GM19467 (cell line): Measurements from ENCODE around the gene XPNPEP1.
A peak's percentile ranks its signal among the peaks of the same experiment; 100 is the strongest.

Source experiments
- ATAC-seq: cut with Tn5 transposase; IDR thresholded peaks from one replicate; pipeline ENCODE4 v1.9.1; 2021; ENCODE audit warnings: mild to moderate bottlenecking, moderate library complexity; ENCODE audit not compliant: unreplicated experiment

XPNPEP1 gene

GRCh38 chr10:109895848-109896247 lies 27.5 kb downstream of the XPNPEP1 start:
- ATAC-seq: no peak

DNA sequence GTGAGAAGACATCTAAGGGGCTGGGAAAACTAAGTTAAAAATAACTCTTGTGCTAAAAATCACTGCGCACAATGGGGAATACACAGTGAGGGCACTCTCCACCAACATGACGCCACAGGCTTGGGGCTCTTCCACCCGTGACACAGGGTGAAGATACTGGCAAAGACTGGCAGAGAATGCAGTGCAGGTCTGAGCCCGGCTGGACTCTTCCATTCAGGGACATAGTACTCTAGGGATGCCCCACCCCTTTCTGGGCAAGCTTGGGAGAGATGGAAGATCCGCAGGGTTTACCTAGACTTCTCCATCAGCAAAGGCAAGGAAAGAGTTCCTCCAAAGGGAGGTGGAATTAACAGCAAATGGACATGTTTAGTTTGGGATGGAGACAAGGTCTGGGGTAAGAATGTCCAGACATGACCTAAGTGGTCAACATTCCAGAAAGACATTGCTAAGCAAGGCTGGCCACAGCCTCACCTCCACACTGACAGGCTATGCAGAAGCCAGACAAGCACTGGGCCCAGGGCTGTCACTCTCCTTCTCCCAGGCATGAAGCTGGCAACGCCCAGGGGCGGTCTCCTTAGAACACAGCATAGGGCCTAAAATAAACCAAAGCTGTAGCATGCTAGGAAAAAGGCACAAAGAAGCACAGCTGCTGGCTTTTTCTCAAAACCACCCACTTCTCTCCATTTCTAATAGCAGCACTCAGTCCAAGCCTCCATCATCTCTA lies 28.1 kb downstream of the XPNPEP1 start:
- no peak for ATAC-seq

- ATAC-seq: no peak
Observed at GRCh38 chr10:109894516-109894915, 28.8 kb downstream of the XPNPEP1 start.

DNA sequence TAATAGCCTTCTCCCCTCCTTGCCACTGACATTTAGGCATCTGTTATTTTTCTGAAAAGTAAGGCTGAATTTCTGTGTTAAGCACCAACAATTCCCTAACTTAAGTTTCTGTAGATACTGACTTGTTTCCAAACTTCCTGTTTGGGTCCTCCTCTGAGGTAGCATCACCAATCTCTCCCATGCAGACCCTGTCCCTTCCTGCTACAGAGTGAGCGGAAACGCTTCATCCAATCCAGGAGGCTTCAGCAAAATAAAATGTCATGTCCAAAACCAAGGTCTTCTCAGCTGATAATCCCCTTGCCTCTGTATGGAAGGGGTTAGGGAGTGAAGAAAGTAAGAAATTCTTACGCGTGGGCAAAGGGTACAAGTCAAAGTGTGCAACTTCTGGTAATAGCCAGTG lies 29.9 kb downstream of the XPNPEP1 start:
- no peak for ATAC-seq

DNA sequence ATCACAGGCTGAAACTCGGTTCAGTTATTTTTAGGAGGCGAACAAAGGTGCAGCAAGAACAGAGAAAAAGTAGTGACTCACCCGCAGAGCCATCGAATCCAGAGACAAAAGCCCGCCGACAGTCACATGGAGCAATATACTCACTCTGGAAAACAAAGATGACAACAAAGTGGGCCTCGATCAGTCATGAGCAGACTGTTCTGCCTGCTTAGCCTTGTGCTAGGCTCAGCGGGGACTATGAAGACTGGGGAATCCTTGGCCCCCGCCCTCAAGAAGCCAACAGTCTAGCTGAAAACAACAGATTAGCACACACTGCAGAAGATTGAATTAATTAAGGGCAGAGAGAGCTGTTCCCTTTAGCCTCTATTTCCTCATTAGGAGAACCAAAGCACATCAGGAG lies 30.4 kb downstream of the XPNPEP1 start:
- no peak for ATAC-seq

GRCh38 chr10:109892117-109892516 lies 31.2 kb downstream of the XPNPEP1 start:
- no peak for ATAC-seq

DNA sequence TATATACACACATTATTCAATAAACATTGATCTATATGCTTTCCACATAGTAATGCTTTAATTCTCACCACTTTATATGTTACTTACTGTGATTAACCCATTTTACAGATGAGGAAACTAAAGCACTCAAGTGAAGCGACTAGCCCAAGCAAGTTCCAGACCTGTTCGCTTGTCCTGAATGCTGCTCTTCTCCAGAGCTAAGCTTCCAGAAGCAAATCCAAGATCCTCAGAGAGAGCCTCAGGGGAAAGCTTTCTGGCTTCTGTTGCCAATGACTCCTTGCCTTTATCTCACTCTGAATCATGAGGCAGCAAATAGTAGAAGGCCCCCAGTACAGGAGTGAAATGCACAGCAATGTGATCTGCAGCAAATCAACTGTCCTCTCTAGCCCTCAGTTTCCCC lies 32.2 kb downstream of the XPNPEP1 start:
- ATAC-seq: no peak

- no peak for ATAC-seq
Observed at GRCh38 chr10:109889867-109890266, 33.4 kb downstream of the XPNPEP1 start.

DNA sequence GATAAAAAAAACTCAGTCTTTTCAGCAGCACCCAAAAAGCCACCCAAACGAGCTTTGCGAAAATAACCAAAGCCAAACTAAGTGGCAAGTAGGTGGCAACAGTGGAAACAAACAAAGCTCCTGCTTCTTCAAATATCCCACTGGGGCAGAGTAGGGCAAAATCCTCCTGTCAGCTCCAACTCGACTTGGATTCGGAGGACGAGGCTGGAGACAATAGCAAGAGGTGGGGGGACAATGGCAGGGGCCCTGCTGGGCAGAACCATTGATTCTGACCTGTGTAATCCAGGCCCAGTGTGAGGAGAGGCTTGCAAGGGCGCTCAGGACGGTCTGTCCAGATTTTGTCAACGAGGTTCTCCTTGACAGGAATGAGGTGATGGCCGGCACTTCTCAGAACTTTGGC lies 35.5 kb downstream of the XPNPEP1 start:
- no peak for ATAC-seq

- ATAC-seq: no peak
Observed at GRCh38 chr10:109887243-109887642, 36.1 kb downstream of the XPNPEP1 start.

GRCh38 chr10:109886781-109887140 lies 36.5 kb downstream of the XPNPEP1 start:
- no peak for ATAC-seq

DNA sequence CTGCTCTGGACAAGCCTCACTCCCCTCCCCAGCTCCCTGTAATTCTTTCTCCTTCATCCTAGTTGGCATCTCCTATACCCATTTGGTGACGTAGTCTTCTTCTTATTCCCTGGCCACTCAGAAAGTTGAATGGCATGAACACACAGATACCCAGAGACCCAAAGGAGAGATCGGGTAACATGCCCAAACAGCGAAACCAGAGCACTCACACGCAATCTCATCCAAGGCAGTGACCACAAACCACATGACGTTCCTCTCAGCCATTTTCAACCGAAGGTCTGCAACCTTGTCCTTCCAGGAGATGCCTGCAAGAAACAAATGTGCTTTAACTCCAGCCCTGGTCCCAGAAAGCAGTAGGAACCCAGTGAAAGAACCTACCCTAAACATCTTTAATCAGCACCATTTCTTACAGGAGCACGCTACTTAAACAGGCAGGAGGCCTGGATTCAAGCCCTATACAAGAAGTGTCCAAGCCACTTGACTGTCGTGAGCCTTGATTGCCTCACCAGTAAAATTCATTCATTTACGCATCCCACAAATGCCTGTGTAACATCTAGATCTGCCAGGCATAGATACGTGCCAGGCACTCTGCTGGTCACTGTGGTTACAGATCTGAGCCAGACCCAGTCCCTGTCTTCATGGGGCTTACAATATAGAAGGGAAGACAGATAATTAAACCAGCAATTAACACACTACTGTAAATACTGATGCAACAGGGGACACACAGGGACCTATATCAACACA lies 37.1 kb downstream of the XPNPEP1 start:
- no peak for ATAC-seq

DNA sequence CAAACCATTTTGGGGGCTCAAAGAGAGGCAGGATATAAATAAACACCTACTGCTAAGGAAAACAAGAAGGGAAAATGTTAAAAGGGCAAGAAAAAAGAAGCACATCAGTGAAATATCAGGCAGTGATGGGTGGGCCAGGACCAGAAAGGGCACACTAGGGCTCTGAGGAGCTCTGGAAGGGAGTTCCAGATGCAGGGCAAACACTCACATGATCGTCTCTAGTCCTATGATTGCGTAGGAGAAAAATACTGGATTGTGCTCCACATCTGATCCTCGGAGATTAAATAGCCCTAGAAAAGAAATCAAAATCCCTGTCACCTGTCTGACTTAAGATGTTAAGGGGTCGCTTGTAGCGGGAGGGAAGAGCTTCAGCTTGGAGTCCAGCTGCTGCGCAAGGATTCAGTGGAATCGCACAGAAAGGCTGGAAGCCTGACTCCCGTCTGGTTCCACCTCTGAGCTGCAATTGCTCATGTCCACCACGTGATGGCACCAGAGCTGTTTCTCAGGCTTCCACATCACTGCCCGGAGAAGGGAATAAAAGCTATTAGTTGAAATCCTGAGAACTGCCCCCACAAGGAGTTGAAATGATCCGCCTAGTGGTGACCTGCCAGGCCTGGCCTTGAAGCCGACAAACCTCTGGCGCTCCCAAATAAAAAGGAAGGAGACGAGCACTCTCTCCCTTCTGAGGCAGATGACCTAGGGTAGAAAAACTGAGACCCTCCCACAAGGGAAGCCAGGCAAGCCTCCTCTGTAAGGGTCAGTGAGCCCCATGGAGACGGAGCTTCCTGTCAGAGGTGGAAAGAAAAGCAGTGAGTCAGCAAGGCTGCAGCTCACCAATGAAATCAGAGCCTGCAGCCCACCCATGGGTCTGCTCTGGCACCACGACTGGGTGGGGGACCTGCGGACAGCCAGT lies 39.2 kb downstream of the XPNPEP1 start:
- peak; percentile 64 for ATAC-seq

DNA sequence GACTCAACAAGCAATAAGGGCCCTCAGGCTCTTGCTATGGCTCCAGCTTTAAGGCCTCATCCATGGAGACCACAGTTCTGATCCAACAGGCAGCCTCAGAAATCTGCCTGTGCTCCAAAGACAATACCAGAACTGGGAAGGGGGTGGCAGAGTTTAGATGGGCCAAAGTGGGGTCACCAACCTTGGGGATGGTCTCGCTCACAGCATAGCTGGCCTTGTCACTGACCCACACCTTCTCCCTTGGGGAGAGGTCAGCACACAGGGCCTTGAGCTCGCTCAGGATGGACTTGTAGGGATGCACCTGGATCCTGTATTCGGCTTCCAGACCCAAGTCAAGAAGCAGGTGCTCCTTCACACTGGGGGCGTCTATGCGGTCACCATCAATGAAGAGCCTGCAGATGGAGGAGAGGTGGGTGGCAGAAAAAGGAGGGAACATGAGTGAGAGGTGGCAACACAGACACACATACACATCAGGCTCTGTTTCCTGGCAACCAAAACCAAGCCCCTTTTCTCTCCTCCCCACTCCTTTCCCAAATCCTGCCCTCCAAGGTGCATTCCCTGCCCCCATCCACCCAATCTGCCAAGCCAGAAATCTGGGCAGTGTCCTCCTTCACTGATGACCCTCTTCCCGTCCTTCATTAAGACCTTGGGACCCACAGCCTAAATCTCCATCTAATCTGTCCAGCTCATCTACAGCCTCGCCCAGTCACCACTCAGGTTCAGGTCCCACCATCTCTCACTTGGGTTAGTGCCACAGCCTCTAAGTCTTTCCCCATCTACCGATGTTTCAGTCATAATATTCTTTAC lies 40.9 kb downstream of the XPNPEP1 start:
- no peak for ATAC-seq

DNA sequence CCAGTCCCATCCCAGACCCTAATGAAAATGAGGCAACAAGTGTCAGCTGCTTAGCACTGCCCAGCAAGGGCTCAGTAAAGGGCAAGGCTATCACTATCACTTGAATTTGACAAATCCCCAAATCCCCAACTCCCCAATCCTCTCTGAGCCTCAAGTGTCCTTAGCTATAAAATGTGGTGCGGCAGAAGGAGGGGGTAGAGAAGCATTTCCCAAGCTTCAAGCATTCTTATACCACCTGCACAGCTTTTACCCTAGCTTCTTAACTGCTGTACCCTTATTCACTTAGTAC lies 41.6 kb downstream of the XPNPEP1 start:
- ATAC-seq: no peak

- ATAC-seq: no peak
Observed at GRCh38 chr10:109880886-109881768, 42.2 kb downstream of the XPNPEP1 start.

- ATAC-seq: no peak
Observed at GRCh38 chr10:109877546-109877945, 45.8 kb downstream of the XPNPEP1 start.

DNA sequence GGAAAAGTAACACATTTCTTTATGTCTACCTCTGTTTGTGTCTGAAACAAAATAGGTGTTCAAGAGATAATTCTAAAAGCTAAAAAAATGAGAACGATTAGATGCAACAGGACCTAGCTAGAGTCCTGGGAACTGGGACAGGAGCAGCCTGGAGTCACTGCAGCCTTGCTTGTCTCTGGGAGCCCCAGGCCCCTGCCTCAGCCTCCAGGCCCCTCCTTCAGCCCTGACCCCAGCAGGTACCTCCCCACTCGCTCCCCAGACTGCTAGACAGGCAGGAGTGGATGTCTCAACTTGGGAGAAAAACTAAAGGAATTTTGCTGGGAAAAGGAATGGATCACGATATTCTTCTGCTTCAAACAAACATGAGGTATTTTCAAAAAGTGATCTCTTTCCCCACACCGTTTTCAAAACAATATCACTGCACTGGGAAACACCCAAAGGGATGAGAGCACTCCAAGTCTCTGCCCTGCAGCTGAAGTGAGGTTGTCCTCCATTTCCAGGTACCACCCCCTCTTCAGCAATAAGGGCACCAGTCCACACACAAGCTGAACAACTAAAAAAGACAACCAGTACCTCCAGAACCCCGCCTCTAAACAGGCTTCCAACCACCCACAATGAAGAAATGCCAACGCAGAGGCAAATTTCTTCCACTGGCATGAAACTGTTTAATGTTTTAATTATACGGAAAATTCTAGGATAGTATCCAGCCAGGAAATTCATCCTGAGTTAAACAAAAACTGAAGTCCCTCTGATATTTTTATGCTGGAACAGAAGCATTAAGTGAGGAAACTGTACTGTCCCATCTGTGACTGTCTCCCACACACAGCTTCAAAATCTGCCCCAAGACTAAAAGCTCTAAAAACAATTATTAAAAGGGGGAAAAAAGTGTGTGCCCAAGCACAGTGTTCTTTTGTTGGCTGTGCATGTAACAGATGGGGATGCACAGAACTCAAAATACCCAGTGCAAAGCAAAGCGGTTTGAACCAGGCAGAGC lies 47.2 kb downstream of the XPNPEP1 start:
- no peak for ATAC-seq

- ATAC-seq: no peak
Observed at GRCh38 chr10:109875151-109875568, 48.2 kb downstream of the XPNPEP1 start.
